SU-DHL-6 (cell line): Measurements from ENCODE around the gene GSDMA.

ENCODE experiments used
- H2AFZ ChIP-seq: fragments of 200-600 bp; sonication (generic); 2 replicates; pipeline ENCODE4 v1.6.1; 2014; ENCODE audit warnings: low read depth, mild to moderate bottlenecking, moderate library complexity, mixed read lengths, antibody characterized with exemption, low read length; ENCODE audit not compliant: severe bottlenecking
- H3F3A ChIP-seq: fragments of 200-600 bp; shearing (Covaris generic); 2 replicates; pipeline ENCODE4 v1.6.0; 2016; ENCODE audit warnings: antibody characterized with exemption, mild to moderate bottlenecking; ENCODE audit not compliant: insufficient read depth
- H3K27ac ChIP-seq: fragments of 200-600 bp; sonication (generic); 2 replicates; pipeline ENCODE4 v1.5.1; 2016; ENCODE audit warnings: low read depth, mild to moderate bottlenecking, low read length, moderate library complexity, mixed read lengths
- H3K27me3 ChIP-seq: fragments of 200-600 bp; sonication (generic), shearing (Covaris generic); 2 replicates; pipeline ENCODE4 v1.6.0; 2014; ENCODE audit warnings: mild to moderate bottlenecking, low read length
- H3K36me3 ChIP-seq: fragments of 200-600 bp; sonication (generic); 2 replicates; pipeline ENCODE4 v1.6.1; 2014; ENCODE audit warnings: mild to moderate bottlenecking, low read length, mixed read lengths
- H3K4me2 ChIP-seq: fragments of 300-600, 200-600 bp; shearing (Covaris generic), sonication (generic); 2 replicates; pipeline ENCODE4 v1.6.0; 2014; ENCODE audit warnings: low read length, low read depth, mild to moderate bottlenecking; ENCODE audit not compliant: poor library complexity, severe bottlenecking
- H3K4me3 ChIP-seq: fragments of 200-600 bp; sonication (generic); 2 replicates; pipeline ENCODE4 v1.5.1; 2014; ENCODE audit warnings: antibody characterized with exemption, low read length, mild to moderate bottlenecking, mixed read lengths; ENCODE audit not compliant: insufficient read depth, poor library complexity, severe bottlenecking
- H3K79me2 ChIP-seq: fragments of 200-600 bp; sonication (generic); 2 replicates; pipeline ENCODE4 v1.6.1; 2014; ENCODE audit warnings: mild to moderate bottlenecking, low read length, moderate library complexity; ENCODE audit not compliant: insufficient read depth
- H3K9ac ChIP-seq: fragments of 200-600 bp; sonication (generic); 2 replicates; pipeline ENCODE4 v1.7.0; 2014; ENCODE audit warnings: mild to moderate bottlenecking, low read length
- H3K9me2 ChIP-seq: fragments of 200-600 bp; sonication (generic); replicated peaks from 2 replicates; pipeline ENCODE4 v1.6.1; 2014; ENCODE audit warnings: low read length; ENCODE audit not compliant: insufficient read depth
- H3K9me3 ChIP-seq: fragments of 200-600 bp; sonication (generic); 2 replicates; pipeline ENCODE4 v1.6.1; 2014; ENCODE audit warnings: low read length, mixed read lengths; ENCODE audit not compliant: insufficient read depth
- H4K20me1 ChIP-seq: fragments of 200-600 bp; sonication (generic); 2 replicates; pipeline ENCODE4 v1.6.1; 2014; ENCODE audit warnings: low read depth, mild to moderate bottlenecking, antibody characterized with exemption, low read length, moderate library complexity, mixed read lengths
- CTCF ChIP-seq: fragments of 200-600 bp; sonication (generic); IDR thresholded peaks from one replicate; pipeline ENCODE4 v1.5.1; 2017; ENCODE audit warnings: antibody characterized with exemption, mild to moderate bottlenecking, low read length, moderate library complexity; ENCODE audit not compliant: insufficient read depth, poor library complexity, severe bottlenecking
- EZH2phosphoT487 ChIP-seq: fragments of 200-600 bp; sonication (generic), shearing (Covaris generic); conservative IDR thresholded peaks from 2 replicates; pipeline ENCODE4 v1.6.1; 2018; ENCODE audit warnings: mild to moderate bottlenecking, antibody characterized with exemption, low read length, moderate library complexity, mixed read lengths

The GSDMA gene

DNA sequence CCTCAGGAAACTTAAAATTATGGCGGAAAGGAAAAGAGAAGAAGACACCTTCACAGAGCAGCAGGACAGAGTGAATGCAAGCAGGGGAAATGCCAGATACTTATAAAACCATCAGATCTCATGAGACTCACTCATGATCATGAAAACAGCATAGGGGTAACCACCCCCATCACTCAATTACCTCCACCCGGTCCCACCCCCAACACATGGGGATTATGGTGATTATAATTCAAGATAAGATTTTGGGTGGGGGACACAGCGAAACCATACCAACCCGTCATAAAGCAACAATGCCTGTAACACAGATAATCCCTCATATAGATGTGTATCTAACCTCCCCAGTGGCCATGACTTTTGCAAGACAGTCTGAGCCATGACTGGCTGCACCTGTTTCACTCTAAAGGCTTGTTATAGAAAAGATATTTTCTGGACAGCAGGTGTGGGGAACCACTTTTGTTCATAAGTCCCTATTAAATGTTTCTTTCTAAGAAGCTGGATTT, 7.0 kb upstream of the GSDMA start:
- no peak overlapping the region for H3K4me2 ChIP-seq
- H3K9me3 ChIP-seq = no peaks in the 10 kb centered on the region
- H3K27me3 ChIP-seq = no peaks in the 10 kb centered on the region
- H3K79me2 ChIP-seq = no peaks in the 10 kb centered on the region
- no peaks in the 10 kb centered on the region for H3K36me3 ChIP-seq
- no peaks in the 10 kb centered on the region; the same call in 1 of the 2 replicates for H3F3A ChIP-seq
- H4K20me1 ChIP-seq = no peaks in the 10 kb centered on the region
- no peak overlapping the region for H3K9ac ChIP-seq
- H3K4me3 ChIP-seq = no peak overlapping the region
- no peak overlapping the region for H2AFZ ChIP-seq
- H3K9me2 ChIP-seq = no peaks in the 10 kb centered on the region
- H3K27ac ChIP-seq = no peak overlapping the region
- TF ChIP-seq CTCF = no peak
- no peak for TF ChIP-seq EZH2phosphoT487

GRCh38 chr17:39960524-39961041, 2.2 kb upstream of the GSDMA start:
- no peaks in the 10 kb centered on the region for H3K9me3 ChIP-seq
- no peak overlapping the region for H3K4me3 ChIP-seq
- no peak overlapping the region for H3K4me2 ChIP-seq
- no peak for TF ChIP-seq EZH2phosphoT487
- TF ChIP-seq CTCF = no peak
- no peaks in the 10 kb centered on the region for H3K9me2 ChIP-seq
- H3K9ac ChIP-seq = no peak overlapping the region
- no peaks in the 10 kb centered on the region for H3K79me2 ChIP-seq
- H3K36me3 ChIP-seq = no peaks in the 10 kb centered on the region
- H2AFZ ChIP-seq = no peak overlapping the region
- H3K27ac ChIP-seq = no peak overlapping the region
- no peaks in the 10 kb centered on the region for H3K27me3 ChIP-seq
- H4K20me1 ChIP-seq = no peaks in the 10 kb centered on the region
- no peaks in the 10 kb centered on the region for H3F3A ChIP-seq

DNA sequence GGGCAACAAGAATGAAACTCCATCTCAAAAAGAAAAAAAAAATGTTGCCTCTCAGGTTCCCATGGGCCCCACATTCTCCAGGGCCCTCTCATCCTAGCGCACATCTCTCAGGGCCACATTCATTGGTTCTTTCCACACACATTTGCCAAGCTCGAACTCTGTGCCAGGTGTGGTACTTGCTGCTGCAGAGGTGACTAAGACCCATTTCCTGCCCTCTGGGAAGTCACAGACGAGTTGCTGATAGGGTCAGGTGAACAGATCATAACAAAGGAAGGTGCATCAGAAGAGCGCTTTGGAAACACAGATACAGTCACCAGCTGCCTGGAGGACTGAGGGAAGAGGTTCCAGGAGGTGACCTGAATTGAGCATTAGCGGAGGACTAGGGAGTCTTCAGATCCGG, 1.0 kb downstream of the GSDMA start:
- Histone ChIP-seq H3K4me2 (no peak overlapping the region), H3K9me2 (no peaks in the 10 kb centered on the region), H3K9ac (no peak overlapping the region), H3K27ac (no peak overlapping the region), H2AFZ (no peak overlapping the region), H3K9me3 (no peaks in the 10 kb centered on the region), H3K79me2 (no peaks in the 10 kb centered on the region), H3F3A (no peaks in the 10 kb centered on the region), H3K36me3 (no peaks in the 10 kb centered on the region), H4K20me1 (no peaks in the 10 kb centered on the region), H3K27me3 (no peaks in the 10 kb centered on the region), H3K4me3 (no peak overlapping the region)
- TF ChIP-seq EZH2phosphoT487 (no peak), CTCF (no peak)
